Measurements from ENCODE around the gene TUBGCP3.

TUBGCP3 gene

DNA sequence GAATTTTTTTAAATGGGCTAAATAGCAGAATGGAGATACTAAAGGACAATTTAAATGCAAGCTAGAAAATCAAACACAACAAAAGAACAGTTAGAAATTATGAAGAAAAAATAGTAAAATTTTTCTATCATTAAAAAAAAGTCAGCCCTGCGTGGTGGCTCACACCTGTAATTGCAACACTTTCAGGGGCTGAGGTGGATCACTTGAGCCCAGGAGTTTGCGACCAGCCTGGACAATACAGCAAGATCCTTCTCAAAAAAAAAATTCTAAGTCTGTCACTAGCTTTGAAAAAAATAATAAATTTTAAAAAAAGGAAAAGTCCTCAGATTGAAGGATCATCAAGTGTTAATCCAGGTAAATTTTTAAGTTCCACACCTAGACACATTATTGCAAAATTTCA is 7.7 kb downstream of the TUBGCP3 start:
- Mint-ChIP-seq H3K27me3 (no peaks in the 10 kb centered on the region), H3K36me3 (ENCODE audit: low read depth) (peaks cover 24% of the 10 kb centered on the region), H3K27ac (no peak overlapping the region), H3K9me3 (no peaks in the 10 kb centered on the region), H3K4me3 (no peak overlapping the region), H3K4me1 (ENCODE audit: low read depth) (peaks cover 60% of the 10 kb centered on the region)
- intact Hi-C loops (cut with micrococcal nuclease) = loop anchor here (10.0 kb wide), 1 partner anchor 115 kb away; the partner anchor contains the start of gene ATP11A

GRCh38 chr13:112579310-112579843 is 8.6 kb downstream of the TUBGCP3 start:
- Mint-ChIP-seq H3K9me3 (no peaks in the 10 kb centered on the region), H3K4me3 (no peak overlapping the region), H3K27ac (peak overlapping the region; percentile 7), H3K4me1 (ENCODE audit: low read depth) (peaks cover 69% of the 10 kb centered on the region), H3K27me3 (no peaks in the 10 kb centered on the region), H3K36me3 (ENCODE audit: low read depth) (peaks cover 24% of the 10 kb centered on the region)
- intact Hi-C loops (cut with micrococcal nuclease) = no loop called here

DNA sequence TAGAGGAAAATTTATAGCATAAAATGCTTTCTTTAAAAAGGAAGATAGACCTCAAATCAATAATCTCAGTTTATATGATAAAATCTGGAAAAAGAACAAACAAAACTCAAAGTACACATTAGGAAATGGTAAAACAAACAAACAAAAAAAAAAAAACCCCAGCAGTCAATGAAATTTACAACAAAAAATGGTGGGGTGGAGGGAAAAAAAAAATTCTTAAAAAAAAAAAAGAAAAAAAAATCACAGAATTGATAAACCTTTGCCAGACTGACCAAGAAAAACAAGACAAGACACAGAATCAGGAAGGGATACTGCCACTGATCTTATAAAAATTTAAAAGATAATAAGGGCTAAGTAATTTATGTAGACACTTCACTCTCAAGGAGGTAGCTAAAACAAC is 11.2 kb downstream of the TUBGCP3 start:
- H3K27me3 Mint-ChIP-seq = no peaks in the 10 kb centered on the region
- H3K9me3 Mint-ChIP-seq = no peaks in the 10 kb centered on the region
- H3K36me3 Mint-ChIP-seq (ENCODE audit: low read depth) = peaks cover 16% of the 10 kb centered on the region
- no peak overlapping the region for H3K4me3 Mint-ChIP-seq
- no peak overlapping the region for H3K27ac Mint-ChIP-seq
- peaks cover 73% of the 10 kb centered on the region for H3K4me1 Mint-ChIP-seq (ENCODE audit: low read depth)
- intact Hi-C loops (cut with micrococcal nuclease) = no loop called here

DNA sequence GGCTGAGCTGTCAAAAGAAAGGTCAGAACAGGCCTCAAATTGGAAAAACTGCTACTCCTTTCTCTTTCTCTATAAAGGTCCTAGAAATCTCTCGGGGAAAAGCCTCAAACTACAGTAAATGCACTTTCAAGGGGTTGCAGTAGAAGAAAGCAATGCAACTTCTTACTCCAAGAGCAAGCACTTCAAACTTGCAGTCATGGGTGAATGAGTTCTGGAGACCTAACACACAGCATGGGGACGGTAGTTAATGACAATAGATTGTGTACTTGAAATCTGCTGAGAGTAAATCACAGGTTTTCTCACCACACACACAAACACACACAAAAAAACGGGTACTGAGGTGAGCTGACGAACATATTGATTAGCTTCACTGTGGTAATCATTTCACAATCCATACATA is 11.8 kb downstream of the TUBGCP3 start:
- intact Hi-C loops (cut with micrococcal nuclease) = no loop called here
- Mint-ChIP-seq H3K4me3 (no peak overlapping the region), H3K4me1 (ENCODE audit: low read depth) (peaks cover 72% of the 10 kb centered on the region), H3K36me3 (ENCODE audit: low read depth) (peaks cover 12% of the 10 kb centered on the region), H3K27ac (no peak overlapping the region), H3K27me3 (no peaks in the 10 kb centered on the region), H3K9me3 (no peaks in the 10 kb centered on the region)

DNA sequence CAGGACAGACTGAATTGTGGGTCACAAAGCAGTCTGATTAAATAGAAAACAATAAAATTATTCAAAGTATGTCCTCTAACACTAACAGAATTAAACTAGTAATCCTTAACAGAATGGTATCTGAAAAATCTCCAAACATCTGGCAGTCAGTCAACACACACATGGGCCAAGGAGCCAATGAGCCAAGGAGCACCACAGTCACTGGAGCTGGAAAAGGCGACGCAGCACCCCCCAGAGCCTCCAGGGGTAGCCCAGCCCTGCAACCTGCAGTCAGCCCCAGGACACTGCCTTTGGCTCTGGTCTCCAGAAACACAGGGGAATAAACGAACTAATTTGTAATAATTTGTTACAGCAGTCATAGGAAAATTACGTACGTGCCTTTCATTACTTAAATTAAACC is 12.3 kb downstream of the TUBGCP3 start:
- Mint-ChIP-seq H3K9me3 (no peaks in the 10 kb centered on the region), H3K4me3 (no peak overlapping the region), H3K36me3 (ENCODE audit: low read depth) (peaks cover 17% of the 10 kb centered on the region), H3K27ac (peak overlapping the region; percentile 55), H3K27me3 (no peaks in the 10 kb centered on the region), H3K4me1 (ENCODE audit: low read depth) (peaks cover 72% of the 10 kb centered on the region)
- intact Hi-C loops (cut with micrococcal nuclease) = no loop called here

DNA sequence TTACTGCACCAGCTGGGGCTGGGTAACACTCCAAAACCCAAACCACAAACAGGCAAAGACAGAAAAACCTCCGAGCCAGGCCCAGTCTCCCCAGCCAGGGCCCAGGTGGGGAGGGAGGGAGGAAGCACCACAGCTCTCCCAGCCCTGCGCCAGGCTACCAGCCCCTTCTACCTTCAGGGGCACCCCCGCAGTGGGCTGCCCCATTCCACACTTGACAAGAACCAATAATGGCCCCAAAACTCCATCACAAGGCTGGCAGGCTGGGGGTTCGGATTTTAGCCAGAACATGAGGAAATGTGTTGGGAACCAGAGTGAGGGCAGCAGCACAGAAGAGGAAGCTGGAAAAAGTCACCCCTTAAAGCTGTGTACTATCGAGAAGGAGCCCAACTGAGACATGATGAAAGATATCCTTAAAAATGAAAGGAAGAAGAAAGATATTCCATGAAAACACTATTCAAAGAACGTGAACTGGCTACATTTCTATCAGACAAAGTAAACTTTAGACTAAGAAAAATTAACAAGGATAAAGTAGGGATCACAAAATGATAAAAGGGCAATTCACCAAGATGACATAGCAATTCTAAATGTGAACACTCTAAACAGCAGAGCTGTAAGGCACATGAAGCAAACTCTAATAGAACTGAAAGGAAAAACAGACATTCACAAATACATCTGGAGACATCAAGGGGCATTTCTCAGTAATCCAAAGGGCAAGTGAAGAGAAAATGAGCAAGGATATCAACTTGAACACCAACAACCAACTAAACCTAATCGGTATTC is 12.9 kb downstream of the TUBGCP3 start:
- Mint-ChIP-seq H3K4me3 (peak overlapping the region; percentile 41), H3K9me3 (no peaks in the 10 kb centered on the region), H3K27me3 (no peaks in the 10 kb centered on the region), H3K27ac (peak overlapping the region; percentile 55), H3K36me3 (ENCODE audit: low read depth) (peaks cover 22% of the 10 kb centered on the region), H3K4me1 (ENCODE audit: low read depth) (peaks cover 73% of the 10 kb centered on the region)
- intact Hi-C loops (cut with micrococcal nuclease) = loop anchor here (5.0 kb wide), 1 partner anchor 32 kb away; no protein-coding TSS in a partner anchor

DNA sequence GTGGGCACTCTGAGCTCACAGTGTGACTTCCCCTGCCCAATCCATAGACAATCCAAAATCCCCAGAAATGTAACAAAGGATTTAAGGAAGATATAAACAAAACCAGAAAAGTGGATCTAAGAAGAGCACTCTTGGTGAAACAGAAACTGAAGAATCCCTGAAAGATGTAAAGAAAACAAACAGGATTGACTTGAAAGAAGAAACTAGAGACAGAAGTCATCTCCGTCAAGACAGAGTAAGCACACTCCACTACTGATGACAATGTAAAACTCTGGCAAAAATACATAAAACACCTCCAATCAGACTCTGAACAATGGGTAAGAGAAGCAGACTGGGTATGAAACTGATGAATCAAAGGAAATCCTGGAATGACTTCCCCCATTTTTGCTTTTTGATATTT is 13.5 kb downstream of the TUBGCP3 start:
- H3K27ac Mint-ChIP-seq = peak overlapping the region; percentile 55
- no peaks in the 10 kb centered on the region for H3K27me3 Mint-ChIP-seq
- peak overlapping the region; percentile 13 for H3K4me3 Mint-ChIP-seq
- intact Hi-C loops (cut with micrococcal nuclease) = loop anchor here (5.0 kb wide), 1 partner anchor 33 kb away; no protein-coding TSS in a partner anchor
- peaks cover 28% of the 10 kb centered on the region for H3K36me3 Mint-ChIP-seq (ENCODE audit: low read depth)
- H3K4me1 Mint-ChIP-seq (ENCODE audit: low read depth) = peaks cover 78% of the 10 kb centered on the region
- H3K9me3 Mint-ChIP-seq = no peaks in the 10 kb centered on the region

DNA sequence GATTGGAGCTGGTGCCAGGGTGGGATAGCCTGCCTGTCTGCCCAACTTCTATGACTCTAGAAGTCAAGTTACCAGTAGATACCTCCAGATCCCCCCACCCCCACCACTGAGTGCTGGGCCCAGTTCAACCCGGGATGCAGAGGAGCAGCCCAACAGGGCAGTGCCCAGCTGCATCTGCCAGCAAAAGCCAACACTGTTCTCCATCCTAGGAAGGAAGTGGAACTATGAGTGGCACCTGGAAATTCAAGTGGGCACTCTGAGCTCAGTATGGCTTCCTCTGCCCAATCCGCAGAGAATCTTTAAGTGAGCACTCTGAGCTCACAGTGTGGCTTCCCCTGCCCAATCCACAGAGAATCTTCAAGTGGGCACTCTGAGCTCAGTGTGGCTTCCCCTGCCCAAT is 14.2 kb downstream of the TUBGCP3 start:
- H3K9me3 Mint-ChIP-seq = no peaks in the 10 kb centered on the region
- intact Hi-C loops (cut with micrococcal nuclease) = loop anchor here (5.0 kb wide), 1 partner anchor 34 kb away; no protein-coding TSS in a partner anchor
- peak overlapping the region; percentile 55 for H3K27ac Mint-ChIP-seq
- peaks cover 77% of the 10 kb centered on the region for H3K4me1 Mint-ChIP-seq (ENCODE audit: low read depth)
- no peaks in the 10 kb centered on the region for H3K27me3 Mint-ChIP-seq
- no peak overlapping the region for H3K4me3 Mint-ChIP-seq
- peaks cover 28% of the 10 kb centered on the region for H3K36me3 Mint-ChIP-seq (ENCODE audit: low read depth)

DNA sequence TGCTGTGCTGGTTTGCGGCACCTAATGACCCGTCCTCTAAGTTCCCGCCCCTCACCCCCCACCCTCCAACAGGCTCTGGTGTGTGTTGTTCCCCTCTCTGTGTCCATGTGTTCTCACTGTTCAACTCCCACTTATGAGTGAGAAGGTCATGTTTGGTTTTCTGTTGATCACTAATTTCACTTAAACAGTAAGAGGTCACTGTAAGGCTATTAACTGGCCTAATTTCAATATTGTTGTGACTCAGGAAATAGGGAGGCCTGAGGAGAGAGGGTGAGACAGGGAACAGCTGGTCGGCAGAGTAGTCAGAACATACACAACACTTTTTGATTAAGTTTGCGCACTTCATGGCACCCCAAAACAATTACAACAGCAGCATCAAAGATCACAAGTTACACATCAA is 15.6 kb downstream of the TUBGCP3 start:
- Mint-ChIP-seq H3K9me3 (no peaks in the 10 kb centered on the region), H3K36me3 (ENCODE audit: low read depth) (peaks cover 33% of the 10 kb centered on the region), H3K4me3 (no peak overlapping the region), H3K27ac (peak overlapping the region; percentile 55), H3K4me1 (ENCODE audit: low read depth) (peaks cover 72% of the 10 kb centered on the region), H3K27me3 (no peaks in the 10 kb centered on the region)
- intact Hi-C loops (cut with micrococcal nuclease) = loop anchor here (5.0 kb wide), 1 partner anchor 35 kb away; no protein-coding TSS in a partner anchor

- intact Hi-C loops (cut with micrococcal nuclease) = loop anchor here (5.0 kb wide), 1 partner anchor 37 kb away; no protein-coding TSS in a partner anchor
- H3K27ac Mint-ChIP-seq = no peak overlapping the region
- H3K36me3 Mint-ChIP-seq (ENCODE audit: low read depth) = peaks cover 56% of the 10 kb centered on the region
- H3K27me3 Mint-ChIP-seq = no peaks in the 10 kb centered on the region
- H3K4me1 Mint-ChIP-seq (ENCODE audit: low read depth) = peaks cover 51% of the 10 kb centered on the region
- H3K9me3 Mint-ChIP-seq = no peaks in the 10 kb centered on the region
- H3K4me3 Mint-ChIP-seq = no peak overlapping the region
These were observed 18.1 kb downstream of the TUBGCP3 start for GRCh38 chr13:112569821-112570220.

DNA sequence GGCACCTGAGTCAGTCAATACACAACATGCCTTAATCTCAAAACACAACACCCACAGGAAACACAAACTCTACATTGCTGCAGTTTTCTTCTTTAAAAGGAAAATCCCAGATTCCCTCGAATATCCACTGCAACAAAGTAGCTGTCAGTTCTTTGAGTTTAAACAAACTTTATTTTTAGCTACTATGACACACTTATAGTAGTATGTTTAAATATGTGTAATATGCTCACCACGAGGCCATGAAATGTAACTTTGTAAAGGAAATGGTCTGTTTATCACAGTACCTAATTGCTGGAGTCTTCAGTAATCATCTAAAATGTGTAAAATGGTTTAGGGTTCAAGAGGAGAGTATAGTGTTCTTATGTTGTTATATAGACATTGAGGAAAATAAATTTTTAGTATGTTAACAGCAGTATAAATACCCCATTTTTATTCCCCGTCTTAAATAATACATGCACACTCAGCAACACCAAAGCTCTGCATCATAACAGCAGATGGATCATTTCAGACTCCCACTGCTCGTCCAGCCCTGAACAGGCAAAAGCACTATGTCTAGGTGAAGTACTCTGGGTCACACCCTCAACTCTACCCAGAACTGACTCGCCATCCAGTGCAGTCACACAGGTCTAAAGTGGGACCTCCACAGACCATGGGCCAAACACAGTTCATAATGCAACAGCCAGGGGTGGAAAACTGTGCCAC is 20.6 kb downstream of the TUBGCP3 start:
- intact Hi-C loops (cut with micrococcal nuclease) = no loop called here
- Mint-ChIP-seq H3K27me3 (no peaks in the 10 kb centered on the region), H3K4me1 (ENCODE audit: low read depth) (peaks cover 26% of the 10 kb centered on the region), H3K36me3 (ENCODE audit: low read depth) (peaks cover 81% of the 10 kb centered on the region), H3K27ac (no peak overlapping the region), H3K9me3 (no peaks in the 10 kb centered on the region), H3K4me3 (no peak overlapping the region)

GRCh38 chr13:112562786-112563383 is 25.1 kb downstream of the TUBGCP3 start:
- H3K4me1 Mint-ChIP-seq (ENCODE audit: low read depth) = no peaks in the 10 kb centered on the region
- H3K27ac Mint-ChIP-seq = peak overlapping the region; percentile 5
- H3K36me3 Mint-ChIP-seq (ENCODE audit: low read depth) = peaks cover 91% of the 10 kb centered on the region
- H3K4me3 Mint-ChIP-seq = no peak overlapping the region
- no peaks in the 10 kb centered on the region for H3K9me3 Mint-ChIP-seq
- intact Hi-C loops (cut with micrococcal nuclease) = no loop called here
- H3K27me3 Mint-ChIP-seq = no peaks in the 10 kb centered on the region

DNA sequence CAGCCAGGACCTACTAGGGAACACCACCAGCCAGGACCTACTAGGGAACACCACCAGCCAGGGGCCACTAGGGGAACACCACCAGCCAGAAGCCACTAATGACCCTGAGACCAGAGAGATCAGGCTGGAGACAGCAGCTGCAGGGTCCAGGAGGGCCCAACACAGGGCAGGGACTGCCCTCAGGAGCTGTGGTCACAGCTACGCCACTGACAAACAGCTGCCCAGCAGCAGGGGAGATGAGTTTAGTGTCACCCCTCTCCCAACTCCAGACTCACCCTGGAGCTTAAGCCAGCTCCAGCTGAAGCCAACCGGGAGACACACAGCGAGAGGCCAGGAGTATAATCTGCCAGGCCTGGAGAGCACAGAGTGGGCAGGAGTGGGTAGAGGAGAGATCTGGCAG is 25.7 kb downstream of the TUBGCP3 start:
- peaks cover 90% of the 10 kb centered on the region for H3K36me3 Mint-ChIP-seq (ENCODE audit: low read depth)
- intact Hi-C loops (cut with micrococcal nuclease) = no loop called here
- no peaks in the 10 kb centered on the region for H3K4me1 Mint-ChIP-seq (ENCODE audit: low read depth)
- H3K9me3 Mint-ChIP-seq = no peaks in the 10 kb centered on the region
- H3K4me3 Mint-ChIP-seq = no peak overlapping the region
- no peaks in the 10 kb centered on the region for H3K27me3 Mint-ChIP-seq
- no peak overlapping the region for H3K27ac Mint-ChIP-seq

- no peak overlapping the region for H3K27ac Mint-ChIP-seq
- H3K4me1 Mint-ChIP-seq (ENCODE audit: low read depth) = no peaks in the 10 kb centered on the region
- H3K4me3 Mint-ChIP-seq = no peak overlapping the region
- intact Hi-C loops (cut with micrococcal nuclease) = no loop called here
- H3K36me3 Mint-ChIP-seq (ENCODE audit: low read depth) = peaks cover 89% of the 10 kb centered on the region
- H3K27me3 Mint-ChIP-seq = no peaks in the 10 kb centered on the region
- no peaks in the 10 kb centered on the region for H3K9me3 Mint-ChIP-seq
These were observed 26.5 kb downstream of the TUBGCP3 start for GRCh38 chr13:112561478-112561877.

All from dendritic cell treated with granulocyte-macrophage colony-stimulating factor and Interleukin-4, amounts not matched to agents 40 ng/mL and 50 ng/mL, for 4 days (primary cell).